Loucy (cell line): ENCODE measurements around the gene PHACTR1.

Experiments
- EZH2phosphoT487 ChIP-seq: fragments of 200-600 bp; IDR thresholded peaks from 2 replicates; pipeline ENCODE4 v1.6.1; 2018; ENCODE audit warnings: antibody characterized with exemption, mild to moderate bottlenecking, moderate library complexity, borderline replicate concordance
- TF ChIP-seq, protein P1 (sequence below): fragments of 200-600 bp; sonication (generic); conservative IDR thresholded peaks from 2 replicates; pipeline ENCODE4 v1.5.1; 2014; ENCODE audit warnings: mild to moderate bottlenecking, antibody characterized with exemption, low read length

GRCh38 chr6:12921467-12921866, 204.9 kb downstream of the PHACTR1 start:
- TF ChIP-seq, protein P1, sequence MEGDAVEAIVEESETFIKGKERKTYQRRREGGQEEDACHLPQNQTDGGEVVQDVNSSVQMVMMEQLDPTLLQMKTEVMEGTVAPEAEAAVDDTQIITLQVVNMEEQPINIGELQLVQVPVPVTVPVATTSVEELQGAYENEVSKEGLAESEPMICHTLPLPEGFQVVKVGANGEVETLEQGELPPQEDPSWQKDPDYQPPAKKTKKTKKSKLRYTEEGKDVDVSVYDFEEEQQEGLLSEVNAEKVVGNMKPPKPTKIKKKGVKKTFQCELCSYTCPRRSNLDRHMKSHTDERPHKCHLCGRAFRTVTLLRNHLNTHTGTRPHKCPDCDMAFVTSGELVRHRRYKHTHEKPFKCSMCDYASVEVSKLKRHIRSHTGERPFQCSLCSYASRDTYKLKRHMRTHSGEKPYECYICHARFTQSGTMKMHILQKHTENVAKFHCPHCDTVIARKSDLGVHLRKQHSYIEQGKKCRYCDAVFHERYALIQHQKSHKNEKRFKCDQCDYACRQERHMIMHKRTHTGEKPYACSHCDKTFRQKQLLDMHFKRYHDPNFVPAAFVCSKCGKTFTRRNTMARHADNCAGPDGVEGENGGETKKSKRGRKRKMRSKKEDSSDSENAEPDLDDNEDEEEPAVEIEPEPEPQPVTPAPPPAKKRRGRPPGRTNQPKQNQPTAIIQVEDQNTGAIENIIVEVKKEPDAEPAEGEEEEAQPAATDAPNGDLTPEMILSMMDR: no peak
- TF ChIP-seq EZH2phosphoT487: no peak
